Renal cortical epithelial cell (primary cell): ENCODE results near the gene MADCAM1. TPM values are rescaled to one million over a fixed set of nuclear protein-coding genes. Genes with fewer than 3 reads are reported as not detected.
A peak's percentile ranks its signal among the peaks of the same experiment; 100 is the strongest.

Experiments
- DNase-seq: peaks from one replicate; pipeline ENCODE4 v3.0.0-alpha.2; 2011; ENCODE audit warnings: low read depth
- total RNA-seq: library from RNA; depleted of rRNA; stranded (reverse); fragments of >200 nt; gene quantifications from 2 replicates; pipeline ENCODE4 v1.2.3, GENCODE V29; 2014

Gene MADCAM1
- total RNA-seq, 1 donor from 2014 or later: 0.05 TPM

- DNase-seq: peak; percentile 78
These were observed 7.5 kb upstream of the MADCAM1 start for GRCh38 chr19:488505-489417.

- no peak for DNase-seq
These were observed 6.7 kb upstream of the MADCAM1 start for GRCh38 chr19:489418-490196.

DNA sequence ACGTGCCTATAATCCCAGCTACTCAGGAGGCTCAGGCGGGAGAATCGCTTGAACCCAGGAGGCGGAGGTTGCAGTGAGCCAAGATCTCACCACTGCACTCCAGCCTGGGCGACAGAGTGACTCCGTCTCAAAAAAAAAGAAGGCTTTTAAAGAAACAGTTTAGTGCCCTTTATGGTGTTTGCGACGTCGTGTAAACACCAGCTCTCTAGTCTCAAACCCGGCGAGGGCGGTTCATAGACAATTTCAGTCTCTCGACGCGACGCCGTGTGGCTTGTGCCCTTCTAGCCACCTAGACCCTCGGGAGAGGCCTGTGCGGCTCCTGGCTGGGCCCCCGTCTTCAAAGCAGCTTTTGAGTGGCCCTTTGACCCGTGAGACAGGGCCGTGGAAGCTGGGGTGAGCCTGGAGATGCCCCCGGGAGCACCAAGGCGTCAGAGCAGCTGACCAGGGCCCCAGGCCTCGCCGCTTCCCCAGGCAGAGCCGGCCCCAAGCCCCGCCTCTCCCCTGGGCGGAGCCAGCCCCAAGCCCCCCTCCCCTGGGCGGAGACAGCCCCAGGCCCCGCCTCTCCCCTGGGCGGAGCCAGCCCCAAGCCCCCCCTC, 5.0 kb upstream of the MADCAM1 start:
- DNase-seq: no peak

- no peak for DNase-seq
These were observed 4.2 kb upstream of the MADCAM1 start for GRCh38 chr19:492091-492531.

GRCh38 chr19:493391-494170, 2.7 kb upstream of the MADCAM1 start:
- no peak for DNase-seq

- no peak for DNase-seq
These were observed 1.9 kb upstream of the MADCAM1 start for GRCh38 chr19:494171-495080.

GRCh38 chr19:495081-495401, 1.2 kb upstream of the MADCAM1 start:
- DNase-seq: no peak

DNA sequence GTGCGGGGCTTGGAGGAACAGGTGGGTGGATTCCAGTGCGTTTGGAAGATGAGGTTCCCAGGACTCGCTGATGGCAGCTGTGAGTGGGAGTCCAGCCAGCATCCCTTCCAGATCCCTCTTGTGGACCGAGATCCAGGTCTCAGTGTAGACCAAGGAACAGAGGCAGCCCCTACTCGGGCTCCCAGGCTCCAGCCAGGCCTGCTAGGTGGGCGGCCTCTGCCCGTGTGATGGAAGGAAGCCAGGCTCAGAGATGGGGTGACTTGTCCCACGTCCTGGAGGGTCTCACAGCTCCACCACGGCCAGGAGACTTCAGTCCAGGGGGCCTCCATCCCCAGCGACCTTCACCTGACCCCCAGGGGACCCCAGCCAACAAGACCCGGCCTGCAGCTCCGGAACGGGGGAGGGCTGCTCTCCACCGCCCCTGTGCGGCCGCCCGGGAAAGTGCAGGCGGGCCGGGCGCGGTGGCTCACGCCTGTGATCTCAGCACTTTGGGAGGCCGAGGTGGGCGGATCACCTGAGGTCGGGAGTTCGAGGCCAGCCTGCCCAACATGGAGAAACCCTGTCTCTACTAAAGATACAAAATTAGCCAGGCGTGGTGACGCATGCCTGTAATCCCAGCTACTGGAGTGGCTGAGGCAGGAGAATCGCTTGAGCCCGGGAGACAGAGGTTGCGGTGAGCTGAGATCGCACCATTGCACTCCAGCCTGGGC, 729 bp upstream of the MADCAM1 start:
- DNase-seq: no peak

DNA sequence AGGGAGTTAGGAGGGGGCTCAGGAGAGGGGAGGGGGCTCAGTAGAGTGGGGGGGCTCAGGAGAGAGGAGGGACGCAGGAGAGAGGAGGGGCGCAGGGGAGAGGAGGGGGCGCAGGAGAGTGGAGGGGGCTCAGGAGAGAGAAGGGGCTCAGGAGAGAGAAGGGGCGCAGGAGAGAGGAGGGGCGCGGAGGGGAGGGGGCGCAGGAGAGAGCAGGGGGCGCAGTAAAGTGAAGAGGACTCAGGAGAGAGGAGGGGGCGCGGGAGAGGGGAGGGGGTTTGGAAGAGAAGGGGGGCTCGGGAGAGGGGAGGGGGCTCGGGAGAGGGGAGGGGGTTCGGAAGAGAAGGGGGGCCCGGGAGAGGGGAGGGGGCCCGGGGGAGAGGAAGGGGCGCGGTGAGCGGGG, 700 bp downstream of the MADCAM1 start:
- DNase-seq: no peak

- DNase-seq: no peak
These were observed 1.2 kb downstream of the MADCAM1 start for GRCh38 chr19:497491-497868.

GRCh38 chr19:497869-498510, 1.7 kb downstream of the MADCAM1 start:
- no peak for DNase-seq

- DNase-seq: no peak
These were observed 2.2 kb downstream of the MADCAM1 start for GRCh38 chr19:498511-498891.

- no peak for DNase-seq
These were observed 2.8 kb downstream of the MADCAM1 start for GRCh38 chr19:498977-499623.

- no peak for DNase-seq
These were observed 5.4 kb downstream of the MADCAM1 start for GRCh38 chr19:501646-502045.

DNA sequence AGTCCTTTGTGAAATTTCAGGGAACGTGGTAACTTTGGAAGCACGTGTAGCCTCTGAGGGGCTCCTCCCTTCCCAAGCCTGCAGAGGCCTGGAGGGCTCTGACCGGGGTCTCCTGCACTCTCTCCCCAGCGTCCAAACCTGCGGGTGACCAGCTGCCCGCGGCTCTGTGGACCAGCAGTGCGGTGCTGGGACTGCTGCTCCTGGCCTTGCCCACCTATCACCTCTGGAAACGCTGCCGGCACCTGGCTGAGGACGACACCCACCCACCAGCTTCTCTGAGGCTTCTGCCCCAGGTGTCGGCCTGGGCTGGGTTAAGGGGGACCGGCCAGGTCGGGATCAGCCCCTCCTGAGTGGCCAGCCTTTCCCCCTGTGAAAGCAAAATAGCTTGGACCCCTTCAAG, 8.3 kb downstream of the MADCAM1 start:
- DNase-seq: no peak

DNA sequence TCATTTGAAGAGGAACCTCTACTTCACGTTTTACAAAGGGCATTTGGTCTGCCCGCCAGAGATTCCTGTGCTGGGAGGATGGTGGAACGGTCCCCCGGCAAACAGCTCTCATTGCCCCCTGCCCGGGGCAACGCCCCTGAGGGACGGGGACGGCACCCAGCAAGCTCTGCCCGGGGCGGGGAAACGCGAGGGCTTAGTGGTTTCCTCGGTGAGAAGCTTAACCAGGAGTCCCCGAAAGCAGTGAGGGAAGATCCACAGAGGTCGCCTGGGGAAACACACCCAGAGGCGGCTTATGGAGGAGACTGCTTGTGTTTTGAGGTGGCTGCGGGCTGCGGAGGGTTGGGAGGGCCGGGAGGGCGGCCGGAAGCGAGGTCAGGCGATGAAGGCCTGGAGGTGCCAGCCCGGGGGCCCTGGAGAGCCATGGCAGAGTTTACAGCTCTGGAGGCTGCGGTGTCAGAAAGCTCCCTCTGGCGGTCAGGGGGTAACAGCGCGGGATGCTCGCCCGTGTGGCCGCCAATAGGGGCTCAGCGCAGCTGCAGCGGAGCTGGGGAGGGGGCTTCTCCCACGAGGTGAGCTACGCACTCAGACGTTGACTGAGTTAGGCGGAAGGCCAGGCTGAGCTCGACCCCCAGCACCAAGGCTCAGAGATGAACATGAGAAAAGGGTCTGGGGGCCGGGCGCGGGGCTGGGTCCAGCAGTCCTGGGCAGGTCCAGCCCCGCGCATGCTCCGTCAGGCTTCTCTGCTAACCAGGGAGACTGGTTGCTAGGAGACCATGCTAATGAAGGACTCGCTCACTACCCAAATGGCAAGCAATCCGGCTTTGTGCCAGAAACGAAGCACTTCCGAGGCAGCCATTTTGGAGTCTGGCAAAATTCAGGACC, 10.4 kb downstream of the MADCAM1 start:
- DNase-seq: peak; percentile 100

GRCh38 chr19:507286-508203, 11.3 kb downstream of the MADCAM1 start, which contains the start of gene TPGS1:
Gene TPGS1 (plus strand): TSS chr19:507497. CDS start chr19:507507, 10 bp downstream.
- no peak for DNase-seq
